Neural cell (in vitro differentiated cells): Measurements from ENCODE around the gene CELF4. TPM values are rescaled to one million over a fixed set of nuclear protein-coding genes. Genes with fewer than 3 reads are reported as not detected.

Source experiments
- H2AFZ ChIP-seq: fragments of 200-600, 300-800 bp; sonication (generic), shearing (Covaris generic); 2 replicates; pipeline ENCODE4 v1.6.0; 2014; ENCODE audit warnings: low read depth, mild to moderate bottlenecking, antibody characterized with exemption, low read length, moderate library complexity
- H3F3A ChIP-seq: fragments of 200-600 bp; shearing (Covaris generic); 2 replicates; pipeline ENCODE4 v1.6.1; 2016; ENCODE audit warnings: mild to moderate bottlenecking, moderate library complexity, mixed read lengths, antibody characterized with exemption, low read length; ENCODE audit not compliant: insufficient read depth, poor library complexity, severe bottlenecking
- H3K27ac ChIP-seq: fragments of 200-600, 300-800 bp; sonication (generic), shearing (Covaris generic); 2 replicates; pipeline ENCODE4 v1.5.1; 2014; ENCODE audit warnings: mild to moderate bottlenecking, low read length, moderate library complexity
- H3K27me3 ChIP-seq: fragments of 300-800, 200-600 bp; sonication (generic), shearing (Covaris generic); 2 replicates; pipeline ENCODE4 v1.6.0; 2014; ENCODE audit warnings: mild to moderate bottlenecking, low read depth, low read length, moderate library complexity; ENCODE audit not compliant: insufficient read depth
- H3K36me3 ChIP-seq: fragments of 300-800, 200-600 bp; sonication (generic), shearing (Covaris generic); 2 replicates; pipeline ENCODE4 v1.5.1; 2014; ENCODE audit warnings: mild to moderate bottlenecking, antibody characterized with exemption, low read length, moderate library complexity; ENCODE audit not compliant: insufficient read depth
- H3K4me2 ChIP-seq: fragments of 300-800, 200-600 bp; sonication (generic), shearing (Covaris generic); 2 replicates; pipeline ENCODE4 v1.6.0; 2014; ENCODE audit warnings: mild to moderate bottlenecking, low read length
- H3K4me3 ChIP-seq: fragments of 300-800, 200-600 bp; sonication (generic), shearing (Covaris generic); 2 replicates; pipeline ENCODE4 v1.5.1; 2014; ENCODE audit warnings: mild to moderate bottlenecking, low read length, moderate library complexity
- H3K79me2 ChIP-seq: fragments of 200-600 bp; shearing (Covaris generic); replicated peaks from 2 replicates; pipeline ENCODE4 v1.6.0; 2014; ENCODE audit warnings: mild to moderate bottlenecking, low read length, moderate library complexity; ENCODE audit not compliant: insufficient read depth
- H3K9ac ChIP-seq: fragments of 300-800, 200-600 bp; sonication (generic), shearing (Covaris generic); 2 replicates; pipeline ENCODE4 v1.6.1; 2016; ENCODE audit warnings: mild to moderate bottlenecking, low read length, mixed read lengths
- H3K9me2 ChIP-seq: fragments of 200-600 bp; shearing (Covaris generic); 2 replicates; pipeline ENCODE4 v1.6.1; 2016; ENCODE audit warnings: mild to moderate bottlenecking, low read length, mixed read lengths; ENCODE audit not compliant: insufficient read depth
- H3K9me3 ChIP-seq: fragments of 200-600, 300-800 bp; sonication (generic), shearing (Covaris generic); 2 replicates; pipeline ENCODE4 v1.6.1; 2016; ENCODE audit warnings: mild to moderate bottlenecking, mixed run types, low read length, moderate library complexity, mixed read lengths
- H4K20me1 ChIP-seq: fragments of 200-600 bp; shearing (Covaris generic); 2 replicates; pipeline ENCODE4 v1.6.1; 2016; ENCODE audit warnings: mild to moderate bottlenecking, mixed run types; ENCODE audit not compliant: insufficient read depth
- EP300 ChIP-seq: fragments of 450-650 bp; conservative IDR thresholded peaks from 2 replicates; pipeline ENCODE4 v1.6.1; 2014; ENCODE audit warnings: antibody characterized with exemption, mild to moderate bottlenecking, moderate library complexity; ENCODE audit not compliant: poor library complexity, severe bottlenecking
- POLR2AphosphoS5 ChIP-seq: IDR thresholded peaks from 2 replicates; pipeline ENCODE4 v1.6.1; 2012
- RAD21 ChIP-seq: fragments of 450-650 bp; conservative IDR thresholded peaks from 2 replicates; pipeline ENCODE4 v1.6.1; 2014; ENCODE audit warnings: antibody characterized with exemption, mild to moderate bottlenecking, moderate library complexity
- REST ChIP-seq: IDR thresholded peaks from 2 replicates; pipeline ENCODE4 v1.6.1; 2012; ENCODE audit warnings: borderline replicate concordance
- SMC3 ChIP-seq: fragments of 450-650 bp; conservative IDR thresholded peaks from 2 replicates; pipeline ENCODE4 v1.6.1; 2014; ENCODE audit warnings: antibody characterized with exemption, mild to moderate bottlenecking, moderate library complexity; ENCODE audit not compliant: poor library complexity
- polyA plus RNA-seq: library from polyadenylated mRNA; depleted of rRNA; stranded (reverse); fragments of >200 nt; gene quantifications from 2 replicates; pipeline ENCODE4 v1.2.3, GENCODE V29; 2014
- TF ChIP-seq, protein P1 (sequence below): fragments of 450-650 bp; IDR thresholded peaks from 2 replicates; pipeline ENCODE4 v1.5.1; 2014; ENCODE audit warnings: antibody characterized with exemption, mild to moderate bottlenecking, moderate library complexity; ENCODE audit not compliant: poor library complexity, severe bottlenecking

The CELF4 gene
- polyA plus RNA-seq, 1 donor from 2014 or later: 191 TPM

DNA sequence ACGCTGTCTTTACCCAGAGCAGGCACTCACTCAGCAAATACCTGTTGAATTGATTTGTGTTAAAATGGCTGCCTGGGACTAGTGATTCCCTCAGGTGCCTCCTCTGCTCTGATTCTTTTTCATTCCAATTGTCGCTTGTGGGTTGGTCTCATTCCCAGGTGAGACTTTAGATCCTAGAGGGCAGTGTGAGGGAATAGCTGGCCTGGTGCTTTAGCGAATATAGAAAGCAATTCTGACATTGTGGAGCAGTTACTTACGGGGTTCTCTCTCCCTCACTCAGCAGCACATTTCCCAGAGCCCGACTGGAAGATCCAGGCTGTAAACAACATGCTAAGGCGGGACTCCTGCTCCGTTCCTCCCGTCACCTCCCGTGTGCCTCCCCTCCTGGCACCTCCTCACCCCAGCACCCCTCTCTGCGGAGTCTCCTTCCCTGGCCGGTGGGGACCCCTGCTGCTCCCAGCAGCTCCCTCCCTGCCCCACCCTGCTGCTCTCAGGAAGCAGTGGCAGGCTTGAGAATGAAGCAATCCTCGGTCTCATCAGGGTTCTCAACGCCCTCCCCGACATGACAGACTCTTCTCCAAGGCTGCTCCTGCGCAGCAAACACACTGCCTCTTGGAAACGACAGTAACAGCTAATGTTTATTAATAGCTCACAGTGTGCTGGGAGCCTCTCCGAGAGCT, 26.9 kb downstream of the CELF4 start:
- peaks cover 44% of the 10 kb centered on the region for H3K79me2 ChIP-seq
- H3K27me3 ChIP-seq: no peaks in the 10 kb centered on the region
- no peak for TF ChIP-seq REST
- TF ChIP-seq RAD21: no peak
- TF ChIP-seq, protein P1, sequence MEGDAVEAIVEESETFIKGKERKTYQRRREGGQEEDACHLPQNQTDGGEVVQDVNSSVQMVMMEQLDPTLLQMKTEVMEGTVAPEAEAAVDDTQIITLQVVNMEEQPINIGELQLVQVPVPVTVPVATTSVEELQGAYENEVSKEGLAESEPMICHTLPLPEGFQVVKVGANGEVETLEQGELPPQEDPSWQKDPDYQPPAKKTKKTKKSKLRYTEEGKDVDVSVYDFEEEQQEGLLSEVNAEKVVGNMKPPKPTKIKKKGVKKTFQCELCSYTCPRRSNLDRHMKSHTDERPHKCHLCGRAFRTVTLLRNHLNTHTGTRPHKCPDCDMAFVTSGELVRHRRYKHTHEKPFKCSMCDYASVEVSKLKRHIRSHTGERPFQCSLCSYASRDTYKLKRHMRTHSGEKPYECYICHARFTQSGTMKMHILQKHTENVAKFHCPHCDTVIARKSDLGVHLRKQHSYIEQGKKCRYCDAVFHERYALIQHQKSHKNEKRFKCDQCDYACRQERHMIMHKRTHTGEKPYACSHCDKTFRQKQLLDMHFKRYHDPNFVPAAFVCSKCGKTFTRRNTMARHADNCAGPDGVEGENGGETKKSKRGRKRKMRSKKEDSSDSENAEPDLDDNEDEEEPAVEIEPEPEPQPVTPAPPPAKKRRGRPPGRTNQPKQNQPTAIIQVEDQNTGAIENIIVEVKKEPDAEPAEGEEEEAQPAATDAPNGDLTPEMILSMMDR: no peak
- no peak for TF ChIP-seq EP300
- peak overlapping the region; percentile 53 for H3K9ac ChIP-seq
- H3K27ac ChIP-seq: peak overlapping the region; percentile 58
- no peaks in the 10 kb centered on the region for H3K36me3 ChIP-seq
- no peaks in the 10 kb centered on the region for H3K9me3 ChIP-seq
- no peaks in the 10 kb centered on the region for H3K9me2 ChIP-seq
- no peak overlapping the region for H2AFZ ChIP-seq
- H4K20me1 ChIP-seq: peaks cover 21% of the 10 kb centered on the region
- H3K4me3 ChIP-seq: peak overlapping the region; percentile 55
- H3K4me2 ChIP-seq: no peak overlapping the region
- peaks cover 5% of the 10 kb centered on the region for H3F3A ChIP-seq

- H3F3A ChIP-seq: peaks cover 5% of the 10 kb centered on the region
- H3K27me3 ChIP-seq: no peaks in the 10 kb centered on the region
- no peaks in the 10 kb centered on the region for H3K9me3 ChIP-seq
- H3K79me2 ChIP-seq: peaks cover 37% of the 10 kb centered on the region
- peaks cover 24% of the 10 kb centered on the region for H4K20me1 ChIP-seq
- H3K36me3 ChIP-seq: no peaks in the 10 kb centered on the region
- TF ChIP-seq, protein P1: peak; percentile 83
- TF ChIP-seq RAD21 (peak; percentile 82), SMC3 (peak; percentile 89), POLR2AphosphoS5 (no peak)
- H3K4me3 ChIP-seq: peak overlapping the region; percentile 55
- no peak overlapping the region for H2AFZ ChIP-seq
- no peak overlapping the region for H3K4me2 ChIP-seq
- H3K9ac ChIP-seq: peak overlapping the region; percentile 20
- no peaks in the 10 kb centered on the region for H3K9me2 ChIP-seq
- H3K27ac ChIP-seq: peak overlapping the region; percentile 58
Measured at GRCh38 chr18:37537868-37538525, 27.6 kb downstream of the CELF4 start.
